NCI-H146 treated with DMSO at 0.1 percent for 48 hours (cell line): Measurements from ENCODE around the gene SEC14L1.
"Not testable (repeated sequence)": the region's sequence is repeated elsewhere in the genome, so short reads cannot be mapped to it uniquely, and the experiment has no call there.

ENCODE experiments used
- DNase-seq: peaks from one replicate; lab custom pipeline; 2025; ENCODE audit not compliant: unreplicated experiment; lab: John Stamatoyannopoulos, UW

The SEC14L1 gene

DNA sequence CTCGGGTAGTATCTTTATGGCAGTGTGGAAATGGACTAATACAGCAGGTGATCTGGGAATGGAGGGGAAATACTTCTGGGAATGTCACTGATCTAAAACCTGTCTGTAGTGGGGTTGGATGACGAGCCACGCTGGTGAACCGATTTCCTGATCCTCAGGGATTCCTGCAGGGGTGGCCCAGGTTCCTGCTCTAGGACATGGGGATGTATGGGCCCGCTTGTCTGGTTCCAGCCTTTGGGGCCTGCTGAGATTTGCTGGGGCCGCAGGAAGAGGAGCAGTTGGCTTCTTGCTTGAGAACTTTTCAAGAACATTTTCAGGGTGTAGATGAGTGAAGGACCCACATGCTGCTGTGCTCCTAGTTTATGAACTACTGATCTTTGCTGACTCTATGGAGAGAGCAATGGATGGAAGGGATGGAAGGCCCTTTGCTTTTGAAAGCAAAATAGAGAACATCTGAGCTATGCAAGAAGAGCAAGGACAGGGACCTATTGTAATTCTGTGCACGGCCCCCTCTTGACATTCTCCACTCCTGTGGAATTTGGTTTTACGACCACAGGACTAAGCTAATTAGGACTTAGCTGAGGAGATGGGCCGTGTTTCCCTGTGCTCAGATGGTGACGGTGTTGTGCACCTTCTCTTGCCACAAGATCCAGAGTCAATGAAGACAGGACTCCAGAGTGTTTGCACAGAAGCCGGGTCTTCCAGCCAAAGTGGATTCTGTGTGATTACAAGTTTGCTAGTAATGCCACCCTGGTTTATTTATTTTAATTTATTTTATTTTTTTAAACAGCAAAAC is 90.5 kb downstream of the SEC14L1 start:
- no peak for DNase-seq

- DNase-seq, result no peak
These were observed 92.4 kb downstream of the SEC14L1 start for GRCh38 chr17:77233127-77233526.

DNA sequence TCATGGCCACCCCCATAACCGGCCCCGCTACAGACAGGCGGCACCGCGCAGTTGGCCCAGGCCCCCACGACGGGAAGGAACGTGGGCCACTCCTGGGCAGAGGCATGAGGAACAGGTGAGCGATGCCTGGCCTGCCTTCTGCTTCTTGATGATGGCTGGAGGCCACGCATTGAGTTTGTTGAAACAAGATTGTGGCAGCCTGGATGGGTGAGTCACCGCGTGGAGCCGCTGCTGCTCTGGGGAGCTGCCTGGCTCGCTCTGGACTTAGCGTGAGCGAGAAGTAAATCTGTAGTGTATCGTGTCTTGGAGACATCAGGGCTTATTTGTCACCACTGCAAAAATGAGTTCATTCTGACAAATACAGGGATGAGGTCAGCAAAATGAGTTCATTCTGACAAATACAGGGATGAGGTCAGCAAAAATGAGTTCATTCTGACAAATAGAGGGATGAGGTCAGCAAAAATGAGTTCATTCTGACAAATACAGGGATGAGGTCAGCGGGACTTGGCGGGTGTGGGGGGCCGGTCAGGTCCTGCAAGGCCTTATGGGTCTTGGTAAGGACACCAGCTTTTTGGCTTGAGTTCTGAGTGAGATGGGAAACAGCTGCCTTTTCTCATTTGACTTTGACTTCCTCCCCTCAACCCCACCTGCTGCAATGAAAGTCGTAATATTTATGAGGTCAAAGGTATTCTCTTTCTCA is 93.0 kb downstream of the SEC14L1 start:
- no peak for DNase-seq

- DNase-seq, result no peak
These were observed 93.9 kb downstream of the SEC14L1 start for GRCh38 chr17:77234695-77235094.

GRCh38 chr17:77235370-77235941 is 94.7 kb downstream of the SEC14L1 start:
- no peak for DNase-seq

DNA sequence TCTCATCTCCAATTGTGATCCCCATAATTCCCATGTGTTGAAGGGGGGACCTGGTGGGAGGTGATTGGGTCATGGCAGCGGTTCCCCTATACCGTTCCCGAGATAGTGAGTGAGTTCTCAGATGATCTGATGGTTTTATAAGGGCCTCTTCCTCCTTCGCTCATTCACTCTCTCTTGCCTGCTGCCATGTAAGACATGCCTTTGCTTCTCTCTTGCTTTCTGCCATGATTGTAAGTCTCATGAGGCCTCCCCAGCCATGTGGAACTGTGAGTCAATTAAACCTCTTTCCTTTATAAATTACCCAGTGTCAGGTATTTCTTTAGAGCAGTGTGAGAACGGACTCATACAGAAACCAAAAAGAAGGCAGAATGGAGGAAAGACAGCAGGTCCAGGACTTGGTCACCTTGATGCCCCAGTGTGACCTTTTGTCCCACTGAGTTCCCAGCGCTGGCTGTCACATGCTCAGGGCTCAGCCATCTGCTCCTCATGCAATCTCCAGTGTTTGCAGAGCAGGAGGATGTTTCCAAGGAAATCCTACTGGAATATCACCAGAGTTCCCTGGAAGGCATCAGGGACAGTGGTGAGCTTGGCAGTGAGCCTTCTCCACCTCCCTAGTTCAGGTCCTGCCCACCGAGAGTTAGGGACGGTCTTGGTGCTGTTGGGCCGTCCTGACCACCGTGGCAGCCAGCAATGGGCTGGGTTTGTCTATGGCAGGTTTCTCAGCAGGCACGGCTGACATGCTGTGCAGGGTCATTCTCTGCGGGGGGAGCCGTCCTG is 96.7 kb downstream of the SEC14L1 start:
- DNase-seq, result no peak

DNA sequence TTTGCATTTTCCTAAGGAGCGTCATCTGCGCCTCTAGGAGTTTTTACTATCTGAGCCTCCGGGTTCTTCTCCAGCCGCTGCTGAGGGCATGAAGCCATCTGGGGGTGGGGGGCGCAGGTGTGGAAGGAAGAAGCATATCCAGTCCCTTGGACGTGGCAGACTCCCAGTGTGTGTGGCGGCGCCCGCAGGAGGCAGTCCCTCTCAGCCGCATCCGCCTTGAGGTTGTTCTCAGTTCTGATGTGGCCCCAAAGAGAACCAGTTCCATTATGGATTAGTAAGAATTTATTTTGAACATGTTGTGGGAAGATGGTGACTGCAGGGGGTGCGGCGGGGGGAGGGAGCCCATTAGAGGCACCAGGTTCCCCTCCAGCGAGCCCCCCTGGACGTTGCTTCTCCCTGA is 100.2 kb downstream of the SEC14L1 start:
- DNase-seq, result no peak

GRCh38 chr17:77242118-77242851 is 101.5 kb downstream of the SEC14L1 start:
- DNase-seq, result peak; percentile 11

GRCh38 chr17:77245162-77245926 is 104.6 kb downstream of the SEC14L1 start:
- no peak for DNase-seq

GRCh38 chr17:77246110-77247047 is 105.6 kb downstream of the SEC14L1 start:
- peak; percentile 12 for DNase-seq

DNA sequence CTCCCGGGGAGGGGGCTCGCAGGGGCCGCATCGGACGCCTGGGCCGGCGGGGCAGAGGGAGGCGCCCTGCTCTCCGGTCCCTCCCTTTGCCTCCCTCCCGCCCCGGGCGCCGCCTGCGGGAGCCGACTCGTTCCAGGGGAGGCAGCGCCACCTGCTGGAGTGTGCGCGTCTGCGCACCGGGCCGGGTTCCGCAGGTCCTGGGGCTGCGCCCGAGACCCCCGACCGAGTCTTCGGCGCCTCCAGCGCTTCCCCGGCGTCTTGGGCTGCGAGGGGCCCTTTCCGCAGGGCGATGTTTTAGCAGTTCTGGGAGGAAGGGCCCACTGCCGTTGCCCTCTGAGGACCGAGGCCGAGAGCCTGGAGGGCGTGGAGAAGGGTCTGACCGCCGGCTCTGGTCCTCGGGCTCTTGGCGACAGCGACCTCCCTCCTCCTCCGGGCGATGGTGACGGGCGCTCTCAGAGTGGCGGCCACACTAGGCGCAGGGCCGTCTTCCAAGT is 106.3 kb downstream of the SEC14L1 start:
- peak; percentile 68 for DNase-seq

GRCh38 chr17:77247609-77248008 is 106.8 kb downstream of the SEC14L1 start:
- DNase-seq, result no peak

DNA sequence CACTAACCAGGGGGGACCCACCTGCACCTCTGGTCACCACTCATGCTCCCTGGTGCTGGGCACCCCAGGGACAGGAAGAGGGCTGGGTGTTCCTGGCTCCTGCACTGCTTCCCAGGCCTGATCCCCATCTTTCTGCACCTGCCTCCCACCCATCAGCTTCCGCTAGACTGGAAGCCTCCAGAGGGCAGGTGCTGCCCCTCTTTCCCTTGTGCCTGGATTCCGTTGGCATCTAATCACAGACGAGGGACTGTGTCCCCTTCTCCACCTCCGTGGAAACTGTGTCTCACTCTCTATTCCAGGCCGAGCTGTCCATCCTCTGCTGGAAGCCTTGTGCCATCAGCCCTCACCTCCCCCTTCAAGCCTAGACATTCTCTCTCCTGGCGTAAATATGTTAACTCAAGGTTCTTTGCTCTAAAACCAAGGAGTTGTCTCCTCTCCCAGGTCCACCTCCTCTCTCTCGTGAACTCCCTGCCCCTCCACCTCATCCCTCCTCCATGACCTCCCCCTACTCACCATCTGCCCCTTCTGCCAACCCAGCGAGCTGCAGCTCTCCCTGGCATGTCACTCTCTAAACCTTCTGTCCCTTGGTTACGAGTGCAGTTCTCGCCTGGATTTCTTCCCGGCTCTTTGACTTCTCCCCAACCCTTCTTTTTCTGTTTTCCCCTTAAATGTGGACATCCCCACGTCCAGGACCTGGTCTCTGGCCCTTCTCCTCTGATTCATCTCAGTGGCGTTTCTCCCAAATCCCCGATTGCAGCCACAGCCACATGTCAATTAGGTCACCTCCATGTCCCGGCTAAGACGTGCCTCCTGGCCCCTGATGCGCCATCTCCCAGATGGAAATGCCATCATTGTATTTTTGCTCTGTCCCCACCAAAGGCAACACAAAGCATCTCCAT is 107.7 kb downstream of the SEC14L1 start:
- DNase-seq, result no peak

DNA sequence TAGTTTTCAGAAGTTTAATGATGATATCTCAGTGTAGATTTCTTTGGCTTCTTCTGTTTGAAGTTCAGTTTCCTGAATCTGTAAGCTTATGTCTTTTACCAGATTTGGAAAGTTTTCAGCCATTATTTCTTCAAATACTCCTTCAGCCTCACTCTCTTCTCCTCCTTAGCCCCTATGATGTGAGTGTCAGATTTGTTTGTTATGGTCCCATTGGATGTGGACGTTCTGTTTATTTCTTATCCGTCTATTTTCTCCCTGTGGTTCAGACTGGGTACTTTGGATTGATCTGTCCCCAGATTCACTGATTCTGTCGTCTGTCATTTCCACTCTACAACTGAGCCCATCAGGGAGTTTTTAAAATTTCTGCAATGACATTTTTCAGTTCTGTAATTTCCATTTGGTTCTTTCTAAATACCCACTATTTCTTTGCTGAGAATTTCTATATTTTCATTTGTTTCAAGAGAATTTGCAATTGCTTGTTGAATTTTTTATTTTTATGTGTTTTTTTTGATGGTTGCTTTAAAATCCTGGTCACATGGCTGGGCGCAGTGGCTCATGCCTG is 110.9 kb downstream of the SEC14L1 start:
- no peak for DNase-seq

DNA sequence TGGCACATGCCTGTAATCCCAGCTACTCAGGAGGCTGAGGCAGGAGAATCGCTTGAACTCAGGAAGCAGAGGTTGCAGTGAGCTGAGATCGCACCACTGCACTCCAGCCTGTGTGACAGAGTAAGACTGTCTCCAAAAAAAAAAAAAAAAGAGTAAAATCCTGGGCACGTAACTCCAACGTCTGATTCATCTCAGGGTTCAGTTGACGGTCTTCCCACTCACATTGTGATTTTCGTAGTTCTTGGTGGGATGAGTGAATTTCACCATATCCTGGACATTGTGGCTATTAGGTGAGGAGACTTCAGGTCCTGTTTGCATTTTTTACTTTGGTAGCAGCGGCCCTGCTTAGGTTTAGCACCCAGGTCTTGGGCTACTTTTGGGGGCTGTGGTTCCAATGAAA is 111.5 kb downstream of the SEC14L1 start:
- DNase-seq, result not testable (repeated sequence)

GRCh38 chr17:77253611-77254051 is 112.9 kb downstream of the SEC14L1 start:
- no peak for DNase-seq
